Measurements from ENCODE around the gene AURKB. TPM values are rescaled to one million over a fixed set of nuclear protein-coding genes. Genes with fewer than 3 reads are reported as not detected.

The AURKB gene
- total and polyA plus RNA-seq, 2 experiments from 2014 or later, result 17.8 to 77.7 TPM

DNA sequence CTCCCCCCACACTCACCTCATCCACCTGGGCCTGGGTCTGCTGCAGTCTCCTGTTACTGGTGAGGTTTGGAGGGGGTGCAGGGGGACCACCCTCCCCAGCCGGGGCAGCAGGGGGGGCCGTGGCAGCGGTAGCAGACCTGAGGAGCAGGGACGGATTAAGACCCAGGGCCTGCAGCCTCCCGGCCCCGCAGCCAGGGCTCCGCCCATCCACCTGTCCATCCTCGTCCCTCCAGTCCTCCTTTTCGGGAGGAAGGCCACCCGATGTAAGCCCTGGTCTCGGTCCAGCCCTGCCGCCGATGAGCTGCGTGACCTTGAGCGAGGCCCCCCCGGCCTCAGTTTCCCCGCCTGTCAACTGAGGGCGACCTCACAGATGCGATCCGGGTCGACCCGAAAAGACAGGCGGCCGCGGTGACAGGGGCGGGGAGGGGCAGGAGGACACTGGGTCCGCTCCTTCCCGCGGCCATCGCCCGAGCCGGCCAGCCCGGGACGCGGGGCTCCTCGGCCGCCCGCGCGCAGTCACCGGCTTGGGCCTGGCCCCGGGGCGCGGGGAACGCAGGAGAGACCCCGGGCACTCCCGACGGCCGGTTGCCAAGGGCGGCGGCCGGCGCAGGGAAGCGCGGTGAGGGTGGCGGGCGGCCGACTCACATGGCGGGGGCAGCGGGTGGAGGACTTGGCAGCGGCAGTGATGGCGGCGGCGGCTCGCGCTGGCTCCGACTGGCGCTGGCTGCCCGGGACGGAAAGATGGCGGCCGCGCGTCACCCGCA is 48.0 kb downstream of the AURKB start, which contains the start of gene VAMP2:
VAMP2 (minus strand) TSS at position 716 of the 764 bp plus-strand sequence; CDS start at position 647, 69 bp downstream.
- DNase-seq (ENCODE audit: low read depth in 1 of 2, low spot score in 1 of 2), result peak; percentile 79 to 87

DNA sequence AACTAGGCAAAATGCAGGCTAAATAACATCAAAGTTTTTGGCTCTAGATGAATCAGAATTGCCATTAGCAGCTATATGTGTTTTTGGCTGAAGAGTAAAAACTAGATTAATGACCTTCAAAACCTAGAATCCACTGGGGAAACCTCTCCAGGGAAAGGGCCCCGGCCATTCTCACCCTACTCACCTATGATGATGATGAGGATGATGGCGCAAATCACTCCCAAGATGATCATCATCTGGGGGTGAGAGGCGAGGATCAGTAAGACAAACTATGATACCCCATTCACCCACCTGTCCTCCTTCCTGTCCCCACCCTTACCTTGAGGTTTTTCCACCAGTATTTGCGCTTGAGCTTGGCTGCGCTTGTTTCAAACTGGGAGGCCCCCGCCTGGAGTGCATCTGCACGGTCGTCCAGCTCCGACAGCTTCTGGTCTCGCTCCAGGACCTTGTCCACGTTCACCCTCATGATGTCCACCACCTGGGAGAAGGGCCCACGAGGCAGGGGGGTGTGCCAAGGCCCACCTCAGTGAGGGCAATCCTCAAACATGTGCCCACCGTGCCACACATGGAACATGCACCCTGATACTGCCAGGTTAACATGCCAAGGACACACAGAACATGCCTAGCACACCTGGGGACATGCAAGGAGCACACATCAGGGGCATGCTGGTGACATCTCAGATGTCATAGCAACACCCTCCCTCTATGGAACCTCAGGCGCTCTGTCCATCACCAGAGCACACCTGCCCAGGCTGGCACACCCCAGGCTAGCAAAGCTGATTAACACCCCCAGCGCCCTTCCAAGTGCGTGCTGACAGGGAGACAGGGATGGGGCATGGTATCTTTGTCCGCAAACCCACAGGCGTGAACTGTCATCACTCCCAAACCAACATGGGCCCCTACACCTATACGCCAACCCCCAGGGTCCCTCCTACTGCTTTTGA is 48.8 kb downstream of the AURKB start:
- Histone ChIP-seq H3K27me3 (no peaks in the 10 kb centered on the region), H3K4me1 (ENCODE audit: low read depth) (peaks cover 16% of the 10 kb centered on the region), H3K9me3 (ENCODE audit: low read depth) (no peaks in the 10 kb centered on the region), H3K4me3 (peak overlapping the region; percentile 100), H3K36me3 (peaks cover 5% of the 10 kb centered on the region), H3K27ac (peak overlapping the region; percentile 96)
- no peak for DNase-seq (ENCODE audit: low read depth in 1 of 2, low spot score in 1 of 2)
- TF ChIP-seq, protein P1, sequence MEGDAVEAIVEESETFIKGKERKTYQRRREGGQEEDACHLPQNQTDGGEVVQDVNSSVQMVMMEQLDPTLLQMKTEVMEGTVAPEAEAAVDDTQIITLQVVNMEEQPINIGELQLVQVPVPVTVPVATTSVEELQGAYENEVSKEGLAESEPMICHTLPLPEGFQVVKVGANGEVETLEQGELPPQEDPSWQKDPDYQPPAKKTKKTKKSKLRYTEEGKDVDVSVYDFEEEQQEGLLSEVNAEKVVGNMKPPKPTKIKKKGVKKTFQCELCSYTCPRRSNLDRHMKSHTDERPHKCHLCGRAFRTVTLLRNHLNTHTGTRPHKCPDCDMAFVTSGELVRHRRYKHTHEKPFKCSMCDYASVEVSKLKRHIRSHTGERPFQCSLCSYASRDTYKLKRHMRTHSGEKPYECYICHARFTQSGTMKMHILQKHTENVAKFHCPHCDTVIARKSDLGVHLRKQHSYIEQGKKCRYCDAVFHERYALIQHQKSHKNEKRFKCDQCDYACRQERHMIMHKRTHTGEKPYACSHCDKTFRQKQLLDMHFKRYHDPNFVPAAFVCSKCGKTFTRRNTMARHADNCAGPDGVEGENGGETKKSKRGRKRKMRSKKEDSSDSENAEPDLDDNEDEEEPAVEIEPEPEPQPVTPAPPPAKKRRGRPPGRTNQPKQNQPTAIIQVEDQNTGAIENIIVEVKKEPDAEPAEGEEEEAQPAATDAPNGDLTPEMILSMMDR (IDR thresholded peaks at IDR 0.05; ENCODE audit: low read depth, low read length), result no peak

More for the DNA sequence above, 48.0 kb downstream of the AURKB start, which contains the start of gene VAMP2:
- TF ChIP-seq, protein P1 (IDR thresholded peaks at IDR 0.05; ENCODE audit: low read depth, low read length), result no peak
- Histone ChIP-seq H3K4me3 (peak within 1 kb of the TSS; percentile 100), H3K4me1 (ENCODE audit: low read depth) (peaks cover 16% of the 10 kb centered on the region), H3K27me3 (no peaks in the 10 kb centered on the region), H3K9me3 (ENCODE audit: low read depth) (no peaks in the 10 kb centered on the region), H3K36me3 (peaks cover 5% of the 10 kb centered on the region), H3K27ac (peak within 1 kb of the TSS; percentile 96)

DNA sequence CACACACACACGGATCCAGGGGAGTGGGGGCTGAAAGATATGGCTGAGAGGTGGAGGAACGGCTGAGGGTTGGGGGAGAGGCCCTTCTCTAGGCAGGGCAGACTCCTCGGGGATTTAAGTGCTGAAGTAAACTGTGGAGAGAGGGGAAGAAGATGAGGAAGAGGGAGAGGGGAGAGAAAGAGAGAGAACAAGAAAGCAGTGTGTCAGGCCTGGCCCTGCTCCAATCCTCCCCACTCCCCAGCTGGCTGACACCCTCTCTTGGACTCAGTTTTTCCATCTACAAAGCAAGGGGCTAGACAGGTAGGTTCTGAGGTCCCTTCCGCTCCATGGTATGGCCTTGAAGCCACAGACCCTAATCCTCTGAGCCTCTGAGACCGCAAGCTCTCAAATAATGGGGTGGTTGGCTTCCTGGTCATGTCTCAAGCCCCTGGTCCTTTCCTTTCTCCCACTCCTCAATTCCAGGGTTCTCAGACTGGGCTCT is 49.6 kb downstream of the AURKB start:
- TF ChIP-seq, protein P1 (IDR thresholded peaks at IDR 0.05; ENCODE audit: low read depth, low read length), result no peak
- H3K4me3 ChIP-seq, result no peak overlapping the region
- H3K27me3 ChIP-seq, result no peaks in the 10 kb centered on the region
- no peak for DNase-seq (ENCODE audit: low read depth in 1 of 2, low spot score in 1 of 2)
- H3K4me1 ChIP-seq (ENCODE audit: low read depth), result peaks cover 16% of the 10 kb centered on the region
- peak overlapping the region; percentile 32 for H3K27ac ChIP-seq
- peaks cover 5% of the 10 kb centered on the region for H3K36me3 ChIP-seq
- no peaks in the 10 kb centered on the region for H3K9me3 ChIP-seq (ENCODE audit: low read depth)

DNA sequence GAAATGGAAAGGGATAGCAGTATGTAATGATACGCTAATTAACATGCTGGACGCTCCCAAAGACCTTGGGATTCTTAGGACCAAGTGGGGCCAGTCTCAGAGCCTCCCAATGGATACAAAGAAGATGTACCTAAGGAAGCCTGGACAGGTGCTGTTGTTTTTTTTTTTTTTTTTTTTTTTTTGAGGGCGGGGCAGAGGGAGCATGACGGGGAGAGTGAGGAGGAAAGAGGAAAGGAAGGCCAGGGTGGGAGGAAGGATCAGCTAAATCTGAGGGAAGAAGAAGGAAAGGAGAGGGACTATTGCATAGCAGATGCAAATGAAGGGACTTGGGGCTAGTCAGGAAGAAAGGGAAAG is 50.2 kb downstream of the AURKB start:
- no peak for DNase-seq (ENCODE audit: low read depth in 1 of 2, low spot score in 1 of 2)
- Histone ChIP-seq H3K4me1 (ENCODE audit: low read depth) (peaks cover 17% of the 10 kb centered on the region), H3K9me3 (ENCODE audit: low read depth) (no peaks in the 10 kb centered on the region), H3K4me3 (no peak overlapping the region), H3K27me3 (no peaks in the 10 kb centered on the region), H3K36me3 (peaks cover 5% of the 10 kb centered on the region), H3K27ac (no peak overlapping the region)
- TF ChIP-seq, protein P1 (IDR thresholded peaks at IDR 0.05; ENCODE audit: low read depth, low read length), result no peak

DNA sequence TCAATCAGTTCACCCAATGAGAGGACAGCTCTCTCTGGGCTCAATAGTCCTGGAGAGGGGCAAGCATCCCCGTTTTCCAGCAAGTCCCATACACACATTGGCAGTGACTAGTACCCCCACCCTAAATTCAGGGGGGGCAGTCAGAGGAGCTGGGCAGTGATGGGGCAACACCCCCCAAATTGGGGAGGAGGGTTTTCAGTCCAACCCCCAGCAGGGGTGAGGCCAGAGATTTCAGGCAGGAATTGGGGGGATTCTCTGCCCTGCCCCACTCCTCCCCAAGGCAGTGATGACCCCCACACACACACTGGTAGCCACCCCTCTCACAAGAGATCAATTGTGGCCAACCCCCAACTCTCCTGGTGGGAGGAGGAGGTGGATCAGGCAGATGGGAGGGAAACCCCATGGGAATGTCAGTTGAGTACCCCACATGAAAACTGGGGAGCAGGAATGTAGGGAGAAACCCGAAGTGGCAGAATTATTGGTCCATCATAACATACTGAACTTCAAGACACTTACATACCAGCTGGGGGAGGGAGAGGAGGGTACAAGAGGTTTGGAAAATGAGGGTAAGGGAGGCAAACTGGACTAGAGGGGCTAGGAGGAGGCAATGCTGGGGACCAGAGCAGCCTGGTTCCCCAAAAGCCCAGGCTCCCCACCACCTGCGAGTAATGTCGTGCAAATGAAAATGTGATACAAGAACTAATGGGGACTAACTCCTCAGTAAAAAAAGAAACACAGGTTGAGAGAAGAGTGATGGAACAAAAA is 50.7 kb downstream of the AURKB start:
- Histone ChIP-seq H3K4me1 (ENCODE audit: low read depth) (peaks cover 22% of the 10 kb centered on the region), H3K27ac (no peak overlapping the region), H3K27me3 (no peaks in the 10 kb centered on the region), H3K36me3 (peaks cover 5% of the 10 kb centered on the region), H3K9me3 (ENCODE audit: low read depth) (no peaks in the 10 kb centered on the region), H3K4me3 (no peak overlapping the region)
- no peak for DNase-seq (ENCODE audit: low read depth in 1 of 2, low spot score in 1 of 2)
- TF ChIP-seq, protein P1 (IDR thresholded peaks at IDR 0.05; ENCODE audit: low read depth, low read length), result no peak
